Muscle layer of colon (tissue), 2 donors: Measurements from ENCODE around the gene SLC35G1.

Source experiments
- H3K27ac ChIP-seq: one replicate; pipeline ENCODE4 v1.7.0; 2013; ENCODE audit warnings: low read depth, mild to moderate bottlenecking, low read length, moderate library complexity
- H3K27me3 ChIP-seq, 2 donors: one replicate each; pipeline ENCODE4 v1.7.0; 2013; ENCODE audit warnings: low read length in 2 of 2, mild to moderate bottlenecking in 2 of 2; ENCODE audit not compliant: insufficient read depth in 2 of 2, control insufficient read depth in 1 of 2
- H3K36me3 ChIP-seq: one replicate; pipeline ENCODE4 v1.7.0; 2013; ENCODE audit warnings: mild to moderate bottlenecking, low read length; ENCODE audit not compliant: insufficient read depth
- H3K4me1 ChIP-seq: one replicate; pipeline ENCODE4 v1.7.0; 2013; ENCODE audit warnings: mild to moderate bottlenecking, low read length; ENCODE audit not compliant: insufficient read depth
- H3K4me3 ChIP-seq, 2 donors: one replicate each; pipeline ENCODE4 v1.7.0; 2013; ENCODE audit warnings: low read length in 2 of 2, low read depth in 1 of 2, mild to moderate bottlenecking in 1 of 2, moderate library complexity in 1 of 2
- H3K9ac ChIP-seq: one replicate; pipeline ENCODE4 v1.7.0; 2013; ENCODE audit warnings: low read length
- H3K9me3 ChIP-seq: one replicate; pipeline ENCODE4 v1.7.0; 2013; ENCODE audit warnings: mild to moderate bottlenecking, low read length
- donor health status: abdominal sarcoma.
- donor health status: Adenocarcinoma of cecum.

The SLC35G1 gene

DNA sequence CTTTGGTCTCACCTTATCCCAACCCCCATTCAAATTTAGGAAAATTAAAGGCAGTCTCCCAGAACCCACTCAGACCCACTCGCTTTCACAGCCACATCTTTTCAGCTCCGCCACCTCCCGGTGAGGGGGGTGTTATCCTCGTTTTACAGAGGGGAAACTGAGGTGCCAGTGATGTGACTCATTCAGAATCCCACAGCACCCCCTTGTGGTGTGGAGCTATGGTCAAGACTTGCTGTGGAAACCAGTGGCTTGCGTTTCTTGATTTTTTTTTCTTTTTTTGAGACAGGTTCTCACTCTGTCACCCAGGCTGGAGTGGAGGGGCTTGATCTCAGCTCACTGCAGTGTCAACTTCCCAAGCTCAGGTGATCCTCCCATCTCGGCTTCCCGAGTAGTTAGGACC is 27.6 kb downstream of the SLC35G1 start:
- no peaks in the 10 kb centered on the region for H3K4me1 ChIP-seq

DNA sequence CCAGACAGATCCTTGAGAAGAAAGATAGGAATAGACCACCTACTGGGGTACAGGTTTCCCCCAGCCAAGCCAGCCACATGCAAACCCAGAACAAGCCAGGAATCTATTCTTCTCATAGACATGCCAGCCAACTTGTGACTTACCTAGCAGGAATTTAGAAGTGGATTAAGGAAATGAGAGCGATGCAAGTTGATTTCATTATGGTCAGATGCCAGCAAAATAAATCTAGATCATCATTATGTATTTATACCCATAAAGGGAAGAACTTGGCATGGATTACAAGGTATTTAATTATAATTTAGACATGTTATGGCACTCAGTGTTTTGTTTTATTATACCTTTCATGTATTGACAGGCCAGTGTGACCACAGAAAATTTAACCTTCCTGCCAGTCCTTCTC is 32.8 kb downstream of the SLC35G1 start:
- no peaks in the 10 kb centered on the region for H3K4me1 ChIP-seq
- H3K4me3 ChIP-seq, result no peak overlapping the region
- no peaks in the 10 kb centered on the region for H3K36me3 ChIP-seq
- H3K9me3 ChIP-seq, result no peaks in the 10 kb centered on the region
- H3K27ac ChIP-seq, result no peak overlapping the region
- no peaks in the 10 kb centered on the region for H3K27me3 ChIP-seq
- no peak overlapping the region for H3K9ac ChIP-seq

More for the DNA sequence above, 27.6 kb downstream of the SLC35G1 start:
- no peaks in the 10 kb centered on the region for H3K9me3 ChIP-seq
- H3K27me3 ChIP-seq, result no peaks in the 10 kb centered on the region
- H3K4me3 ChIP-seq, result no peak overlapping the region
- H3K9ac ChIP-seq, result no peak overlapping the region
- H3K27ac ChIP-seq, result no peak overlapping the region
- H3K36me3 ChIP-seq, result no peaks in the 10 kb centered on the region

DNA sequence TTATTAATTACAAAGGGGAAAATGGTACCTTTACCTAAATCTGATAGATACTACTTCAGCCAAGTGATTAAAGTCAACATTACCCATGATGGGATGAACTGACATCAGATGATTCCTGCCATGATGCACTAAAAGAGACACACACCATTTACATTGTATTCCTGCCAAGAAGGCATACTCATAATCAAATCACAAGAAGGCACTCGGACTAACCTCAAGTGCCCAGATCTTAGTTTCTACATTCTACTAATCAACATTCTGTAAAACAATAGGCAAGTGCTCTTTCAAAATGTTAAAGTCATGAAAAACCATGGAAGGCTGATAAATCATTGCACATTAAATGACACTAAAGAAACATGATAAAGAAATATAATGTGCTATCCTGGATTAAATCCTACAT is 44.4 kb downstream of the SLC35G1 start:
- no peak overlapping the region for H3K9ac ChIP-seq
- no peak overlapping the region for H3K27ac ChIP-seq
- H3K36me3 ChIP-seq, result no peaks in the 10 kb centered on the region
- H3K27me3 ChIP-seq, result no peaks in the 10 kb centered on the region
- no peak overlapping the region for H3K4me3 ChIP-seq
- no peaks in the 10 kb centered on the region for H3K4me1 ChIP-seq
- no peaks in the 10 kb centered on the region for H3K9me3 ChIP-seq

DNA sequence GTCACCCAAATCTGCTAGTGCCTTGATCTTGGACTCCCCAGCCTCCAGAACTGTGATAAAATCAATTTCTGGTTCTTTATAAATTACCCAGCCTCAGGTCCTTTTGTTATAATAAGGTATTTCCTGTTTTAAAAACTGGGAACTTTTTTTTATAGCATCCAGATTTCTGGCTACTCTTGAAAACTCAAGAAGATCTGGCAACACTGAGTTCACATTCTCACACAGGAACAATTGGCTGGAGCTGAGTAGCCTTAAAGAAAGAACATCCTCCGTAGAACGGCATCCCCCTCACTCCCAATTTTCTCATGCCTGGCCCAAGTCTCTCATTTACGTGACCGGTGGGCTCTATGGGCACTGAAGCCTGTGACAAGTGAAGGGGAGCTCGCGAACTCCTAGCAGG is 47.1 kb downstream of the SLC35G1 start:
- Histone ChIP-seq H3K9ac (no peak overlapping the region), H3K9me3 (no peaks in the 10 kb centered on the region), H3K36me3 (no peaks in the 10 kb centered on the region), H3K27me3 (no peaks in the 10 kb centered on the region), H3K4me3 (no peak overlapping the region), H3K4me1 (no peaks in the 10 kb centered on the region), H3K27ac (no peak overlapping the region)

DNA sequence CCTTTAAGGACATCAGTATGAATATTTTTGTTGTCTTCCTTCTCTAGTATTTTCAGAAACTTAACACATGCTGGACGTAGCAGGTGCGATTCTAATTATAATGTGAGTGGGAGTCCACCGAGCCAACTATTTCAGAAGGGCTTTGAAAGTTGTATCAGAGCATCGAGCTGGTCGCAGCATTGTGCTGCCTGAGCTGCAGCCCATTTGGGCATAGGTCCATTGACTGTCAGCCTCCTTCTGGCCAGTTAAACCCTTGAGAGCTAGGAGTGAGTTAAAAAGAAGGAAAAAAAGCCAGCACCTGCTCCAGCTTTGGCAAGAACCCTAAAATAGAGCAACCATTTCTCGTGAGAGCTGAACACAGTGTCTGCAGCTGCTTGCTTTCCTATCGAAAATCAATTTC is 47.8 kb downstream of the SLC35G1 start:
- no peak overlapping the region for H3K4me3 ChIP-seq
- H3K9me3 ChIP-seq, result no peaks in the 10 kb centered on the region
- no peaks in the 10 kb centered on the region for H3K36me3 ChIP-seq
- H3K9ac ChIP-seq, result no peak overlapping the region
- H3K27ac ChIP-seq, result no peak overlapping the region
- no peaks in the 10 kb centered on the region for H3K27me3 ChIP-seq
- H3K4me1 ChIP-seq, result no peaks in the 10 kb centered on the region

DNA sequence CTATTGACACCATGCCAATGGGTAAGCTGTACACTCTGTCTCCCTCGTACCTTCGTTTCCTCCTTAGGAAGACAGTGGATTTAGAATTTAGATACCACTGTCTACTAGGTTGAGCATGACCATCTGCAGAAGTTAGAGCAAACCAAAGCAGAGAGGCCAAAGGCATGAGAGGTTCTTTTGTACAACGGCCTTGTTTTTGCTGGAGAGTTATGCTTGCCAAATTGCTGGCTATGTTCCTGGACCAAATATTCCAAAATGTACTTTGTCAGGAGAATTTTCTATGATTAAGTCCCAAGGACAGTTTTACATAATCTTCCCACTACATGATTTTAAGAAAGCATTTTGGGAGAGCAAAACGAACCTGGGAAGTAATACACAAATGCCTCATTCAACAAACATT is 52.0 kb downstream of the SLC35G1 start:
- Histone ChIP-seq H3K36me3 (no peaks in the 10 kb centered on the region), H3K4me1 (no peaks in the 10 kb centered on the region), H3K4me3 (no peak overlapping the region), H3K9me3 (no peaks in the 10 kb centered on the region), H3K9ac (no peak overlapping the region), H3K27ac (no peak overlapping the region), H3K27me3 (no peaks in the 10 kb centered on the region)

DNA sequence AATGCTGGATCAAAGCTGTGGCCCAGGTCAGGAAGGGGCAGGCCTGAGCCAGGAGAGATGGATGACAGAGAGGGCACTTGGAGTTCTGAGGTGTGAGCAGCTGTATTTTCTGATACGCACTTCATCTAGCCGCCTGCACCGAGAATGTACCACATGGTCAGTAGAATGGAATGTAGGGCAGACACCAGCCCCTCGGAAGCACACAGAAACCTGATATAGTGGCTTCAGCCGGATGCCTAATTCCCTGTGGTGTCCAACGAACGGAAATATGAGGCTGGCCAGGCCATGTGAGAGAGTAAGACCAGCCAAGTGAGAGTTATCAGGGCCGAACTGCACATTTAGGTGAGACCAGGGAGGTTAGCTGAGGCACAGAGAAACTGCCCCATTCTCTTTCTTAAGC is 53.3 kb downstream of the SLC35G1 start:
- no peaks in the 10 kb centered on the region for H3K4me1 ChIP-seq
- no peaks in the 10 kb centered on the region for H3K36me3 ChIP-seq
- H3K9ac ChIP-seq, result no peak overlapping the region
- H3K9me3 ChIP-seq, result no peaks in the 10 kb centered on the region
- H3K4me3 ChIP-seq, result no peak overlapping the region
- no peaks in the 10 kb centered on the region for H3K27me3 ChIP-seq
- no peak overlapping the region for H3K27ac ChIP-seq

DNA sequence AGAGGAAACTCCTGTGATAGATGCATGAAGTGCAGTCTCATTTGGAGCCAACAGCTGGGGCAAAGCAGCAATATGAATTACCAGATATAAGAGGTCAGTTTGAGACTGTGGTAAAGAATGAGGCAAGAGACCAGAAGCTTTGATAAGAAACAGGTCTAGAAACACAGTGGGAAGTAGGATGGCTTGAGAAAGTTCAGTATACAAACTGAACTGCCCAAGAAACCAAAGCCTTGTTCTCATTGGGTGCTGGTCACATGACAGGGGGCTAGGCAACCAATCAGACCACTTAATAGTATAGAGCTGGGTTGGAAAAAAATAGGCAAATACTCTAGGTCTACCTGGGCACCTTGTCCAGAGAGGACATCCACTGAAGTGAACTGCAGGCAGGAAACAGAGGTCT is 53.7 kb downstream of the SLC35G1 start:
- Histone ChIP-seq H3K4me3 (no peak overlapping the region), H3K9me3 (no peaks in the 10 kb centered on the region), H3K27me3 (no peaks in the 10 kb centered on the region), H3K4me1 (no peaks in the 10 kb centered on the region), H3K36me3 (no peaks in the 10 kb centered on the region), H3K27ac (no peak overlapping the region), H3K9ac (no peak overlapping the region)

DNA sequence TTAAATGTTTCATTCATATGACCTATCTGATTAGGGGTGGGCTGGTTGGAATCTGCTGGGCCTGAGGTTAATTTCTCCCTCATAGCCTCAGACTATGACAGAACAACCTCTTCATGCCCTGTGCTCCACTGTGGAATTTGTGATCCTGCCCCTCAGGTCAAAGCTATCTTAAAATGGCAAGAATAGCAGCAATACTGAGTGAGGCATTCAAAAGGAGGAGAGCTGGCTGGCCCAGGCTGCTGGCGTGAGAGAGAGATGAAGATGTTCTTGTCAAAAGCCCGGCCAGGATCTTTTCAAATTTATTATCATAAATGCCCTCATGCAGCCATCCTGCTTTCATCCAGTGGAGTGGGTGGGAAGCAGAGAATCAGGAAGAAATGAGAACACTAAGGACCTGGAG is 58.1 kb downstream of the SLC35G1 start:
- no peak overlapping the region for H3K27ac ChIP-seq
- H3K36me3 ChIP-seq, result no peaks in the 10 kb centered on the region
- no peaks in the 10 kb centered on the region for H3K27me3 ChIP-seq
- no peaks in the 10 kb centered on the region for H3K4me1 ChIP-seq
- H3K4me3 ChIP-seq, result no peak overlapping the region
- no peak overlapping the region for H3K9ac ChIP-seq
- no peaks in the 10 kb centered on the region for H3K9me3 ChIP-seq
